PC-3 (cell line): ENCODE results near the gene SNU13. TPM values are rescaled to one million over a fixed set of nuclear protein-coding genes. Genes with fewer than 3 reads are reported as not detected.

ENCODE experiments used
- ATAC-seq: fragments of 200-7000 bp; cut with Tn5 transposase; 2 replicates; pipeline ENCODE4 v1.9.1; 2020; ENCODE audit warnings: mild to moderate bottlenecking, moderate library complexity
- BruUV-seq: library from RNA; stranded (reverse); fragments of 400-500 nt; replicated peaks from 2 replicates; lab custom pipeline; 2021; lab: Mats Ljungman, UMichigan
- CTCF ChIA-PET: fragments of 300-600 bp; sonication (Branson Sonifier 250); formaldehyde crosslinking; loops from one replicate; lab custom pipeline; 2022; ENCODE audit warnings: antibody characterized with exemption; lab: Charles Lee
- POLR2A ChIA-PET: fragments of 300-600 bp; sonication (Branson Sonifier 250); formaldehyde crosslinking; loops from one replicate; lab custom pipeline; 2022; ENCODE audit warnings: antibody characterized with exemption; ENCODE audit not compliant: unreplicated experiment; lab: Charles Lee
- DNase-seq: peaks from one replicate; pipeline ENCODE4 v3.0.0-alpha.2; 2015
- H2AFZ ChIP-seq: fragments of 300-600 bp; sonication (generic); 2 replicates; pipeline ENCODE4 v1.6.0; 2016; ENCODE audit warnings: antibody characterized with exemption, low read length
- H3F3A ChIP-seq: fragments of 300-600 bp; sonication (generic); one replicate; pipeline ENCODE4 v1.6.0; 2017; ENCODE audit warnings: antibody characterized with exemption, low read length, control low read depth, mild to moderate bottlenecking; ENCODE audit not compliant: unreplicated experiment
- H3K27ac ChIP-seq: fragments of 300-600 bp; sonication (generic); 2 replicates; pipeline ENCODE4 v1.5.1; 2016; ENCODE audit warnings: mild to moderate bottlenecking, low read length
- H3K27me3 ChIP-seq: fragments of 300-600 bp; sonication (generic); 2 replicates; pipeline ENCODE4 v1.6.1; 2016; ENCODE audit warnings: low read length, mixed read lengths
- H3K36me3 ChIP-seq: fragments of 300-600 bp; sonication (generic); 2 replicates; pipeline ENCODE4 v1.6.1; 2016; ENCODE audit warnings: low read depth, mixed run types, low read length, mixed read lengths
- H3K4me1 ChIP-seq: fragments of 300-600 bp; sonication (generic); 2 replicates; pipeline ENCODE4 v1.5.1; 2016; ENCODE audit warnings: low read length; ENCODE audit not compliant: insufficient read depth
- H3K4me2 ChIP-seq: fragments of 300-600 bp; sonication (generic); 2 replicates; pipeline ENCODE4 v1.6.0; 2016; ENCODE audit warnings: low read length
- H3K4me3 ChIP-seq: fragments of 300-600 bp; sonication (generic); 2 replicates; pipeline ENCODE4 v1.5.1; 2016; ENCODE audit warnings: mild to moderate bottlenecking, low read length, mixed read lengths
- H3K79me2 ChIP-seq: fragments of 300-600 bp; sonication (generic); 2 replicates; pipeline ENCODE4 v1.6.1; 2017; ENCODE audit warnings: low read length, mixed read lengths
- H3K9ac ChIP-seq: fragments of 300-600 bp; sonication (generic); 2 replicates; pipeline ENCODE4 v1.6.0; 2016; ENCODE audit warnings: mild to moderate bottlenecking, low read length
- H3K9me2 ChIP-seq: fragments of 300-600 bp; sonication (generic); replicated peaks from 2 replicates; pipeline ENCODE4 v1.6.1; 2016; ENCODE audit warnings: mixed run types, low read length, mixed read lengths
- H3K9me3 ChIP-seq: fragments of 300-600 bp; sonication (generic); 2 replicates; pipeline ENCODE4 v1.6.1; 2016; ENCODE audit warnings: low read length, mixed read lengths
- H4K20me1 ChIP-seq: fragments of 300-600 bp; sonication (generic); 2 replicates; pipeline ENCODE4 v1.6.1; 2016; ENCODE audit warnings: low read length, mixed read lengths
- EZH2 ChIP-seq: fragments of 300-600 bp; sonication (generic); IDR thresholded peaks from one replicate; pipeline ENCODE4 v1.6.1; 2017; ENCODE audit warnings: antibody characterized with exemption, mild to moderate bottlenecking, low read length; ENCODE audit not compliant: unreplicated experiment
- EZH2phosphoT487 ChIP-seq: fragments of 300-600 bp; sonication (generic); IDR thresholded peaks from 2 replicates; pipeline ENCODE4 v1.6.1; 2018; ENCODE audit warnings: mild to moderate bottlenecking, antibody characterized with exemption, low read length, borderline replicate concordance
- intact Hi-C: fragments of 100-400 bp; cut with micrococcal nuclease; formaldehyde crosslinking; loops from 2 replicates; pipeline ENCODE4 v1.9.0; 2023
- total RNA-seq: library from RNA; depleted of rRNA; stranded (reverse); fragments of >200 nt; gene quantifications from 2 replicates; pipeline ENCODE4 v1.2.3, GENCODE V29; 2014
- TF ChIP-seq, protein P1 (sequence below): fragments of 300-600 bp; sonication (generic); conservative IDR thresholded peaks from 2 replicates; pipeline ENCODE4 v1.5.1; 2017; ENCODE audit warnings: antibody characterized with exemption, low read depth, mild to moderate bottlenecking, low read length

SNU13 gene
- total RNA-seq, 1 experiment from 2014 or later = 173 TPM

DNA sequence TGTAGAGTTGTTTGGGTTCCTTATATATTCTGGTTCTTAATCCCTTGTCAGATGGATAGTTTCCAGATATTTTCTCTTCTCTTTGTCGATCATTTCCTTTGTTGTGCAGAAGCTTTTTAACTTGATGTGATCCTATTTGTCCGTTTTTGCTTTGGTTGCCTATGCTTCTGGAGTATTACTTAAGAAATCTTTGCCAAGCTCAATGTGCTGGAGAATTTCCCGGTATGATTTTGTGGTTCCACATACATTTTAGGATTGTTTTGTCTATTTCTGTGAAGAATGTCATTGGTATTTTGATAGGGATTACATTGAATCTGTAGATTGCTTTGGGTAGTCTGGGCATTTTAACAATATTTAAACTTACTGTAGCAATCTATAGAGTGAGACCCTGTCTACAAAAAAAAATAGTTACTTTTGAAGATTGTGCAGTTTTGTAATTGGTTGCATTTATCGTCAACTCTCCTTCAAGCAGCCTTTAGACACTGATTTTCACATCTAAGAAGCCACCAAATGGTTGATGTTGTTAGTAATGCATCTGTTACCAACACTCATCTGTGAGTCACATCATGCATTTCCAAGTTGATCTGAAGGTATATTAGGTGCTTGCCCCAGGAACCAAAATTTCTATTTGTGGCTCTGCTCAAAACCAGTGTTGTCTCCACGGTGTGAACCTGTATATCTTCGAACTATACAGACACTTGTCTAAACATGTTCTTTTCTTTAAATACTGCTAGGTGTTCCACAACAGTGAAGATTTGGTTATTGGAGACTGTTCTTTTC is 46.1 kb downstream of the SNU13 start:
- H3K4me3 ChIP-seq = no peak overlapping the region
- H3K36me3 ChIP-seq = peaks cover 51% of the 10 kb centered on the region
- H3K9me2 ChIP-seq = no peaks in the 10 kb centered on the region
- no TSS peak for BruUV-seq
- no peak overlapping the region for H3K4me2 ChIP-seq
- H3F3A ChIP-seq = no peaks in the 10 kb centered on the region
- H3K4me1 ChIP-seq = no peaks in the 10 kb centered on the region
- no peak overlapping the region for H3K27ac ChIP-seq
- ATAC-seq = no peak
- ChIA-PET CTCF (no interaction called here), POLR2A (interaction anchor here (0.7 kb wide), 1 partner anchor 25 kb away, joined by 3 read pairs; no protein-coding TSS in a partner anchor)
- no peaks in the 10 kb centered on the region for H3K9me3 ChIP-seq
- DNase-seq = peak; percentile 6
- H2AFZ ChIP-seq = no peak overlapping the region
- no peak overlapping the region for H3K9ac ChIP-seq
- peaks cover 49% of the 10 kb centered on the region for H3K79me2 ChIP-seq
- intact Hi-C loops = no loop called here
- no peaks in the 10 kb centered on the region for H3K27me3 ChIP-seq
- TF ChIP-seq, protein P1, sequence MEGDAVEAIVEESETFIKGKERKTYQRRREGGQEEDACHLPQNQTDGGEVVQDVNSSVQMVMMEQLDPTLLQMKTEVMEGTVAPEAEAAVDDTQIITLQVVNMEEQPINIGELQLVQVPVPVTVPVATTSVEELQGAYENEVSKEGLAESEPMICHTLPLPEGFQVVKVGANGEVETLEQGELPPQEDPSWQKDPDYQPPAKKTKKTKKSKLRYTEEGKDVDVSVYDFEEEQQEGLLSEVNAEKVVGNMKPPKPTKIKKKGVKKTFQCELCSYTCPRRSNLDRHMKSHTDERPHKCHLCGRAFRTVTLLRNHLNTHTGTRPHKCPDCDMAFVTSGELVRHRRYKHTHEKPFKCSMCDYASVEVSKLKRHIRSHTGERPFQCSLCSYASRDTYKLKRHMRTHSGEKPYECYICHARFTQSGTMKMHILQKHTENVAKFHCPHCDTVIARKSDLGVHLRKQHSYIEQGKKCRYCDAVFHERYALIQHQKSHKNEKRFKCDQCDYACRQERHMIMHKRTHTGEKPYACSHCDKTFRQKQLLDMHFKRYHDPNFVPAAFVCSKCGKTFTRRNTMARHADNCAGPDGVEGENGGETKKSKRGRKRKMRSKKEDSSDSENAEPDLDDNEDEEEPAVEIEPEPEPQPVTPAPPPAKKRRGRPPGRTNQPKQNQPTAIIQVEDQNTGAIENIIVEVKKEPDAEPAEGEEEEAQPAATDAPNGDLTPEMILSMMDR = no peak
- no peak for TF ChIP-seq EZH2
- no peak for TF ChIP-seq EZH2phosphoT487
- H4K20me1 ChIP-seq = 0 out of 2 replicates have a peak, but pooled peaks cover 2% of the 10 kb centered on the region

DNA sequence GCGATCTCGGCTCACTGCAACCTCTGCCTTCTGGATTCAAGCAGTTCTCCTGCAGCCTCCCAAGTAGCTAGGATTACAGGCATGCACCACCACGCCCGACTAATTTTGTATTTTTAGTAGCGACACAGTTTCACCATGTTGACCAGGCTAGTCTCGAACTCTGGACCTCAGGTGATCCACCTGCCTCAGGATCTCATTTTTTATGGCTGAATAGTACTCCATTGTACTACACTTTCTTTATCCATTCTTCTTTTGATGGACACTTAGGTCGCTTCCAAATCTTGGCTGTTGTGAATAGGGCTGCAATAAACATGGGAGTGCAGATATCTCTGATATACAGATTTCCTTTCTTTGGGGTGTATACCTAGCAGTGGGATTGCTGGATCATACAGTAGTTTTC is 46.8 kb downstream of the SNU13 start:
- Histone ChIP-seq H3K9ac (no peak overlapping the region), H3K36me3 (peaks cover 57% of the 10 kb centered on the region), H3K4me1 (0 out of 2 replicates have a peak, but pooled peaks cover under 1% of the 10 kb centered on the region), H3K9me3 (no peaks in the 10 kb centered on the region), H3K79me2 (peaks cover 55% of the 10 kb centered on the region), H4K20me1 (0 out of 2 replicates have a peak, but pooled peaks cover 2% of the 10 kb centered on the region), H3K4me3 (no peak overlapping the region), H3K4me2 (no peak overlapping the region), H2AFZ (no peak overlapping the region), H3F3A (no peaks in the 10 kb centered on the region), H3K27me3 (no peaks in the 10 kb centered on the region), H3K9me2 (no peaks in the 10 kb centered on the region), H3K27ac (no peak overlapping the region)
- ChIA-PET POLR2A (no interaction called here), CTCF (no interaction called here)
- DNase-seq = no peak
- intact Hi-C loops = no loop called here
- ATAC-seq = no peak
- BruUV-seq = no TSS peak
- no peak for TF ChIP-seq EZH2
- no peak for TF ChIP-seq EZH2phosphoT487
- TF ChIP-seq, protein P1 = no peak

DNA sequence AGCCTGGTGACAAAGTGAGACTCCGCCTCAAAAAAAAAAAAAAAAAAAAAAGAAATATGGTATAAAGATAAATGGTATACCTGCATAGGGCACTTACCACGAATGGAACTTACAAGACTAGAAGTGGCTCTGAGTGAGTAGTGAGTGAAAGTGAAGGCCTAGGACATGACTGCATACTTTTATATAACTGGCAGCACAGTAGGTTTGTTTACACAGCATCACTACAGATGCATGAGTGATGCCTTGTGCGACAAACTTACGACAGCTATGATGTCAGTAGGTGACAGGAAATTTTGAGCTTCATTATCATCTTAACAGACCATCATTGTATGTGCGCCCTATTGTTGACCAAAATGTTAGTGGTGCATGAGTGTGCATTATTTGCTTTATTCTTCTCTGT is 49.9 kb downstream of the SNU13 start:
- peaks cover 10% of the 10 kb centered on the region; the same call in 1 of the 2 replicates for H3K4me1 ChIP-seq
- CTCF ChIA-PET = no interaction called here
- DNase-seq (no peak), ATAC-seq (no peak; the same call in 1 of the 2 replicates)
- intact Hi-C loops = no loop called here
- no peak overlapping the region for H2AFZ ChIP-seq
- H3K27ac ChIP-seq = no peak overlapping the region
- POLR2A ChIA-PET = interaction anchor here (0.6 kb wide), 1 partner anchor 18 kb away, joined by 4 read pairs; the partner anchor contains the start of genes DESI1 and XRCC6
- TF ChIP-seq EZH2phosphoT487 (no peak), EZH2 (no peak)
- TF ChIP-seq, protein P1 = no peak
- H3K27me3 ChIP-seq = no peaks in the 10 kb centered on the region
- no peaks in the 10 kb centered on the region for H3K9me3 ChIP-seq
- peaks cover 53% of the 10 kb centered on the region for H3K79me2 ChIP-seq
- H3F3A ChIP-seq = peaks cover 3% of the 10 kb centered on the region
- no peak overlapping the region for H3K4me3 ChIP-seq
- peaks cover 7% of the 10 kb centered on the region; the same call in 1 of the 2 replicates for H4K20me1 ChIP-seq
- H3K36me3 ChIP-seq = peaks cover 60% of the 10 kb centered on the region
- H3K9me2 ChIP-seq = no peaks in the 10 kb centered on the region
- no TSS peak for BruUV-seq
- no peak overlapping the region for H3K4me2 ChIP-seq
- H3K9ac ChIP-seq = no peak overlapping the region
